Common myeloid progenitor, CD34-positive (primary cell): ENCODE results near the gene ZNF300. TPM values are rescaled to one million over a fixed set of nuclear protein-coding genes. Genes with fewer than 3 reads are reported as not detected.

Experiments used
- CTCF ChIA-PET: fragments of 350-600 bp; sonication (Branson Sonifier 250); formaldehyde crosslinking; loops from one replicate; lab custom pipeline; 2021; ENCODE audit warnings: antibody characterized with exemption; lab: Charles Lee
- POLR2A ChIA-PET: fragments of 350-600 bp; sonication (Branson Sonifier 250); formaldehyde crosslinking; loops from one replicate; lab custom pipeline; 2021; ENCODE audit warnings: antibody characterized with exemption; lab: Charles Lee
- DNase-seq, 3 donors: peaks; one replicate each; pipeline versions ENCODE4 v3.0.0 to v3.0.0-alpha.2; 2013
- H3K27ac ChIP-seq, 2 experiments: 1 replicate in 1 of 2; 2 replicates in 1 of 2; pipeline ENCODE4 v1.7.0; 2013; ENCODE audit warnings: inconsistent platforms in 2 of 2, low read length in 2 of 2, mild to moderate bottlenecking in 2 of 2, low read depth in 1 of 2, moderate library complexity in 1 of 2; ENCODE audit not compliant: severe bottlenecking in 2 of 2, insufficient read depth in 1 of 2, poor library complexity in 1 of 2
- H3K27me3 ChIP-seq, 5 experiments: replicated peaks in 2 of 5; 1 replicate in 3 of 5; 2 replicates in 2 of 5; pipeline versions ENCODE4 v1.6.1 to v1.7.0; 2013; ENCODE audit warnings: low read length in 4 of 5, mild to moderate bottlenecking in 2 of 5, moderate library complexity in 2 of 5, inconsistent platforms in 1 of 5; ENCODE audit not compliant: insufficient read depth in 5 of 5, control insufficient read depth in 4 of 5
- H3K36me3 ChIP-seq, 4 experiments: 1 replicate in 2 of 4; 2 replicates in 2 of 4; pipeline versions ENCODE4 v1.6.1 to v1.7.0; 2013; ENCODE audit warnings: low read length in 3 of 4, control low read depth in 1 of 4, mild to moderate bottlenecking in 1 of 4; ENCODE audit not compliant: control insufficient read depth in 4 of 4, insufficient read depth in 4 of 4
- H3K4me1 ChIP-seq, 4 experiments: 1 replicate in 3 of 4; 2 replicates in 1 of 4; pipeline versions ENCODE4 v1.6.1 to v1.7.1; 2013; ENCODE audit warnings: low read length in 3 of 4, mild to moderate bottlenecking in 3 of 4, control low read depth in 1 of 4, inconsistent platforms in 1 of 4, moderate library complexity in 1 of 4; ENCODE audit not compliant: control insufficient read depth in 4 of 4, insufficient read depth in 4 of 4; ENCODE audit errors: control extremely low read depth in 1 of 4
- H3K4me3 ChIP-seq, 7 experiments: 1 replicate in 4 of 7; 2 replicates in 3 of 7; pipeline versions ENCODE4 v1.5.1 to v1.7.0; 2013; ENCODE audit warnings: mild to moderate bottlenecking in 7 of 7, low read length in 6 of 7, moderate library complexity in 6 of 7, inconsistent platforms in 2 of 7, low read depth in 2 of 7, control low read depth in 1 of 7; ENCODE audit not compliant: insufficient read depth in 4 of 7, control insufficient read depth in 1 of 7; ENCODE audit errors: extremely low read depth in 1 of 7
- H3K9me3 ChIP-seq, 5 experiments: 1 replicate in 4 of 5; 2 replicates in 1 of 5; pipeline versions ENCODE4 v1.6.1 to v1.7.1; 2013; ENCODE audit warnings: low read length in 4 of 5, mild to moderate bottlenecking in 2 of 5, inconsistent platforms in 1 of 5, low read depth in 1 of 5, moderate library complexity in 1 of 5; ENCODE audit not compliant: control insufficient read depth in 4 of 5, insufficient read depth in 2 of 5; ENCODE audit errors: control extremely low read depth in 1 of 5
- WGBS: methylation state at CpG from one replicate; pipeline ENCODE4 v1.1.5; 2013; ENCODE audit not compliant: insufficient coverage; 5-methylcytosine and 5-hydroxymethylcytosine counted together
- polyA plus RNA-seq: library from polyadenylated mRNA; unstranded; fragments of 120-200 nt; gene quantifications from one replicate; pipeline ENCODE4 v1.2.1, GENCODE V29; 2013

Gene ZNF300
- 8.0 TPM for polyA plus RNA-seq

DNA sequence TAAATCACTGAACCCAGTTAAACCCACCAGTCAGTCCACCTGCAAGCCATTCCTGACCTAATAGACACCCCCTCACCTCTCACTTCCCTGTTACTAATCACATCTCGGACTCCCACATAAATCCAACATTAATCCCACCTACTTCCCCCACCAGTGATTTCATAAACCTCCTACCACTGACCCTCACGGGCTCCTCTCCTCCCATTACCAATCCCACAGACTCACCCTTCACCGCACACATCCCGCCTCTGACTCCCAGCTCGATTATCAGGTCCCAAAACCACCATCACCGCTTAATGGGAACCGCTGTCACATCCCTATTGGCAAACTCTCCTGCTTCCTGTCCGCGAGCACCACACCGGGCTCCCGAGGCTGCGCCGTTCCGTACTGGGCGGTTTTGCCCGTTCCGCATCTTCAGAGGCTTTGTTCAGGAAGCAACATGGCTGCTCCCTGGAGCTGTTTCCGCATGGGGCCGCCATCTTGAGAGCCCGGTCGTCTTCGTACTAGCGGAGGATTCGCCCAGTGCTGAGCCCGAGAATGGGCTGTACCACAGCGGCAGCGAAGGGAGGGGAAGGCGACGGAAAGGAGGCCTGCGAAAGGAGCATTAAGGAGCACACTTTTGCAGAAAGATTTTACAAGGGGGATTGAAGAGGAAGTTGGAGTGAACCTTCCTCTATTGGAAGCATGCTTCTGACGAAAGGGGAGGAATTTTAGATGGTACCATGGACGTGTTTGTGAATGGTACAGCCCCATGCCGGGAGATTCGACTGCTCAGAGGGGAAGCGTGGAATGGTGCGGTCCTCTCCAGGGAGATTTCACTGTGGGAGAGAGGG lies at the start of gene ZNF300:
TSS of gene ZNF300 (minus strand) at position 502 of the 833 bp plus-strand sequence. CDS start 1,825 bp downstream, outside the sequence.
- H3K36me3 ChIP-seq: peaks cover 0 to 31% (median 1%) of the 10 kb centered on the region in 4 experiments
- H3K4me3 ChIP-seq: peak within 1 kb of the TSS; percentile 35 to 80 (median 56)
- 22% methylated on average over 31 of the region's 36 CpGs for WGBS
- peak within 1 kb of the TSS; percentile 51 to 81 for H3K27ac ChIP-seq
- no peaks in the 10 kb centered on the region for H3K4me1 ChIP-seq
- peak; percentile 80 to 90 (median 88) for DNase-seq
- ChIA-PET POLR2A (no interaction called here), CTCF (interaction anchor here (2.2 kb wide), 1 partner anchor 10 kb away, joined by 7 read pairs; no protein-coding TSS in a partner anchor)
- peaks cover 18 to 71% (median 29%) of the 10 kb centered on the region in 5 experiments for H3K9me3 ChIP-seq
- H3K27me3 ChIP-seq: no peaks in the 10 kb centered on the region

DNA sequence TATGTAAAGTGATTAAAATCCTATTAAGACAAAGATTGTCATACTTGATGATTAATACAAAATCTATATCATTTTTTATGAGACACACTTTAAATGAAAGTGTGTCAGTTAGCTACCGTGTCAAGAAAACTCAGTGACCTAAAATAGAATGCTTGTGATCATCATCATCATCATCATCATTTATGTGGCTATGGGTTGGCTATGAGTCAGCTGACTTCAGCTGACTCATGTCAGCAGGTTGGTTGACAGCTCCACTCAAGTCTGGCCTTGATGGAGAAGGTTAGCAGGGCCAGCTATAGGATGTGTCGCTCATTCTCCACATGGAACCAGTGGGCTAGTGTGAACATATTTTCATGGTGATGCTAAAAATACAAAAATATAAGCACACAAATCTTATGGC lies 43.8 kb upstream of the ZNF300 start:
- H3K9me3 ChIP-seq: peaks cover 4 to 77% (median 38%) of the 10 kb centered on the region in 5 experiments
- H3K4me3 ChIP-seq: no peak overlapping the region
- ChIA-PET POLR2A (no interaction called here), CTCF (no interaction called here)
- WGBS: no CpG with 5 or more reads among the region's 2 CpGs
- no peaks in the 10 kb centered on the region for H3K36me3 ChIP-seq
- no peak for DNase-seq
- H3K27me3 ChIP-seq: peaks cover 0 to 8% (median 0%) of the 10 kb centered on the region in 5 experiments
- no peak overlapping the region for H3K27ac ChIP-seq
- H3K4me1 ChIP-seq: no peaks in the 10 kb centered on the region

DNA sequence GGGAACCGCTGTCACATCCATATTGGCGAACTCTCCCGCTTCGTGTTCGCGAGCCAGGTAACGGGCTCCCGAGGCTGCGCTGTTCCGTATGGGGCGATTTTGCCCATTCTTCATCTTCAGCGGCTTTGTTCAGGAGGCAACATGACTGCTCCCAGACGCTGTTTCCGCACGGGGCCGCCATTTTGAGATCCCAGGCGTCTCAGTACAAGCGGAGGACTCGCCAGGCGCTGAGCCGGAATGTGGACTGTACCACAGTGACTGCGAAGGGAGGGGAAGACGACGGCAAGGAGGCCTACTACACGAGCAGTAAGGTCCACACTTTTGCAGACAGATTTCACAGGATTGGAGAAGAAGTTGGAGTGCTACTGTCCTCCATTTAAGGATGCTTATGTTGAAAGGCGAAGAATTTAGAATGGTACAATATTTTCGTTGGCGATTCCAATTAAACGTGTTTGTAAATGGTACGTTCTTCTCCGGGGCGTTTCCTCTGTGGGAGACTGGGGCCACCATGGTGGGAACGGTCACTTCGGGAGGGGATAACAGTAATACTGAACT lies 41.6 kb upstream of the ZNF300 start:
- 21% methylated on average over 30 of the region's 34 CpGs for WGBS
- Histone ChIP-seq H3K4me3 (peak overlapping the region in 5 of 7 experiments; percentile 7 to 51 (median 35)), H3K4me1 (no peaks in the 10 kb centered on the region), H3K36me3 (no peaks in the 10 kb centered on the region), H3K9me3 (peaks cover 4 to 73% (median 32%) of the 10 kb centered on the region in 5 experiments), H3K27ac (no peak overlapping the region), H3K27me3 (peaks cover 0 to 8% (median 0%) of the 10 kb centered on the region in 5 experiments)
- DNase-seq: peak; percentile 9 to 34 (median 29)
- POLR2A ChIA-PET: no interaction called here
- CTCF ChIA-PET: no interaction called here

DNA sequence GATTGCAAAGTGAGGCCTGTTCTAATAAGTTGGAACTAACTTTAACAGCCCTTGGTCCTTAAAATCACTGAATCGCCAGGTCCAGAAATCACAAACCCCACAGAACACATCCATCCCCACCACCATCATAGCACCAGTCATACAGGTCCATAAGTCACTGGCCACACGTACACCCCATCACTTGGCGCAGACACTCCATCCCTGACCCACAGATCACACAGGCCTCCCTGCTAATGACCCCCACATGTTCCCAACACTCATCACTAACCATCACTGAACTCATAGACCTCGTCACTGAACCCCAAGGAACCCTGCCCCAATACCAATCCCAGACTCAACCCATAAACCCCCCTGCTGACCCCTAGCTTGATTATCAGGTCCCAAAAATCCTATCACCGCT lies 41.2 kb upstream of the ZNF300 start:
- Histone ChIP-seq H3K4me3 (peak overlapping the region in 5 of 7 experiments; percentile 7 to 51 (median 35)), H3K4me1 (no peaks in the 10 kb centered on the region), H3K36me3 (no peaks in the 10 kb centered on the region), H3K9me3 (peaks cover 4 to 73% (median 32%) of the 10 kb centered on the region in 5 experiments), H3K27me3 (peaks cover 0 to 8% (median 0%) of the 10 kb centered on the region in 5 experiments), H3K27ac (no peak overlapping the region)
- ChIA-PET POLR2A (no interaction called here), CTCF (no interaction called here)
- DNase-seq: no peak
- WGBS: 51% methylated on average over 3 of the region's 5 CpGs

DNA sequence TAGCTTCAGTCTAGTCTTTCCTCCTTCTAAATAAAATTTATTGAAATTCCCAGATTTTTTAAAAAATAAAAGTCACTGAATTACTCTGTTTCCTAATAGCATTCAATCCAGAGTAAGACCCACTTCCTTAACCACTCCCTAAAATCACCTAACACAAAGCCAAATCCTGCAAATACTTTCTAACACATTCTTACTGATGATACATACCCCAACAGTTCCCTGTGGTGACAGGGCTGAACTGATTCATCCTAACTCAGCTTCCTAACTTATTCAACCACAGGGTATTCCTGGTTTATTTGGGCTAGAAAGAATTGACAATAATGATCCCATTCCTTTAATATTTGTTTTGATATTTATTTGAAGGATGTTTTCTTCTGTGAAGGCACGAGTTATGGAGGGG lies 40.7 kb upstream of the ZNF300 start:
- WGBS: no CpG with 5 or more reads among the region's 1 CpG
- H3K27ac ChIP-seq: no peak overlapping the region
- no peaks in the 10 kb centered on the region for H3K36me3 ChIP-seq
- H3K27me3 ChIP-seq: peaks cover 0 to 8% (median 0%) of the 10 kb centered on the region in 5 experiments
- POLR2A ChIA-PET: no interaction called here
- peaks cover 4 to 69% (median 31%) of the 10 kb centered on the region in 5 experiments for H3K9me3 ChIP-seq
- DNase-seq: no peak
- CTCF ChIA-PET: no interaction called here
- H3K4me3 ChIP-seq: no peak overlapping the region
- no peaks in the 10 kb centered on the region for H3K4me1 ChIP-seq

DNA sequence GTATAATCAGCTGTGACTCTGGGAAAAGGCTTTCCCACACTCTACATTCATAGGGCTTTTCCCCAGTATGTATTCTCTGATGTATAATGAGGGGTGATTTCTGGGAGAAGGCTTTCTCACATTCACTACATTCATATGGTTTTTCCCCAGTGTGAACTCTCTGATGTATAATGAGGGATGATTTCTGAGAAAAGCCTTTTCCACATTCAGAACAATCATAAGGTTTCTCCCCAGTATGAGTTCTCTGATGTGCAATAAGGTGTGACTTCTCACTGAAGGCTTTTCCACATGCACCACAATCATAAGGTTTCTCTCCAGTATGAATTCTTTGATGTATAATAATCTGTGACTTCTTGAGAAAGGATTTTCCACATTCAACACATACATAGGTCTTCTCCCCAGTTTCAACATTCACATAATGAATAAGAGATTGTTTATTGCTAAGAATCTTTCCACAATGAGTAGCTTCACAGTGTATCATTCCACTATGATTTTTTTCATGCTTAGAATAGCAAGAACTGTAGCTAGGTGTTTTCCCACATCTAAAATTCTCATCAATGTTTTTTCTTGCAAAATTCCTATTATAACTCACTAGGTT lies 26.7 kb upstream of the ZNF300 start:
- DNase-seq: no peak
- H3K27ac ChIP-seq: no peak overlapping the region

More for the DNA sequence above, 26.7 kb upstream of the ZNF300 start:
- ChIA-PET POLR2A (interaction anchor here (0.5 kb wide), 1 partner anchor 520 kb away, joined by 3 read pairs; no protein-coding TSS in a partner anchor), CTCF (no interaction called here)
- no peaks in the 10 kb centered on the region for H3K27me3 ChIP-seq
- H3K36me3 ChIP-seq: no peaks in the 10 kb centered on the region
- H3K9me3 ChIP-seq: peaks cover 22 to 77% (median 48%) of the 10 kb centered on the region in 5 experiments
- H3K4me1 ChIP-seq: no peaks in the 10 kb centered on the region
- H3K4me3 ChIP-seq: no peak overlapping the region
